DND-41 (cell line): ENCODE measurements around the gene C2CD3.

Experiments used
- EZH2 ChIP-seq: IDR thresholded peaks from 3 replicates; pipeline ENCODE4 v1.6.1; 2012; ENCODE audit warnings: borderline replicate concordance, low read depth, mild to moderate bottlenecking, moderate library complexity, low read length, inconsistent platforms; ENCODE audit not compliant: severe bottlenecking
- TF ChIP-seq, protein P1 (sequence below): IDR thresholded peaks from 2 replicates; pipeline ENCODE4 v1.5.1; 2012; ENCODE audit warnings: borderline replicate concordance, low read length, moderate library complexity, mild to moderate bottlenecking; ENCODE audit not compliant: poor library complexity, severe bottlenecking; ENCODE audit errors: extremely low read depth

DNA sequence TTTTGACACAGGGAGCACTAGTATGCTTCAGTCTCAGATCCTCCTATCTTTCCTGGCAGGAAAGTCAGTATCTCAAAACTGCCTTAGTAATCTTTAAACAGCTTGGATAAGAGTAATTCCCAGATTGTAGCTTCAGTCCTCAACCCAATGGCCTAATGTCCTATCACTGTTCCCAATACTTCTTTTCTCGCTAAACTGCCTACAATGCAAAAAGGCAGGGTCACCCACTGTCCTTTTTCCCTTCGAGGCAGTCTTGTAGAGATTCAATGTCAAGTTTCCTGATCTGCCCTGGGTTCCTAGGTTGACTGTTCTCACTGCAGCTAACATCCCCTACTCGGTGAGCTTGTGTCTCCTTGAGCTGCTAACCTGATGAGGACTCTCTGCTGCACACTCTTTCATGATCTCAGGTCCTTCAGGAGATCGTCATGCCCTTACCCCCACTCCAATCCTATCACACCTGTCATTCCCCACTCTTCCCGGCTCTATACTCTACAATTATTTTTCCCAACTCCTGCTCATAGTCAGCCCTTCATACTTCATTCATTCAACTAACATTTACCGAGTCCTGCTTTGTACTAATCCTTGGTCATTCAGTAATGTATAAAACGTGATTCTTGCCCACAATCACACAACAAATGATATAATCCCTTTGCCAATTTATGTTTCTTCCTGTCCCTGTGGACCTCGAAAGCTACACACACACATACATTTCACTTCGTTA is 904 bp downstream of the C2CD3 start:
- TF ChIP-seq, protein P1, sequence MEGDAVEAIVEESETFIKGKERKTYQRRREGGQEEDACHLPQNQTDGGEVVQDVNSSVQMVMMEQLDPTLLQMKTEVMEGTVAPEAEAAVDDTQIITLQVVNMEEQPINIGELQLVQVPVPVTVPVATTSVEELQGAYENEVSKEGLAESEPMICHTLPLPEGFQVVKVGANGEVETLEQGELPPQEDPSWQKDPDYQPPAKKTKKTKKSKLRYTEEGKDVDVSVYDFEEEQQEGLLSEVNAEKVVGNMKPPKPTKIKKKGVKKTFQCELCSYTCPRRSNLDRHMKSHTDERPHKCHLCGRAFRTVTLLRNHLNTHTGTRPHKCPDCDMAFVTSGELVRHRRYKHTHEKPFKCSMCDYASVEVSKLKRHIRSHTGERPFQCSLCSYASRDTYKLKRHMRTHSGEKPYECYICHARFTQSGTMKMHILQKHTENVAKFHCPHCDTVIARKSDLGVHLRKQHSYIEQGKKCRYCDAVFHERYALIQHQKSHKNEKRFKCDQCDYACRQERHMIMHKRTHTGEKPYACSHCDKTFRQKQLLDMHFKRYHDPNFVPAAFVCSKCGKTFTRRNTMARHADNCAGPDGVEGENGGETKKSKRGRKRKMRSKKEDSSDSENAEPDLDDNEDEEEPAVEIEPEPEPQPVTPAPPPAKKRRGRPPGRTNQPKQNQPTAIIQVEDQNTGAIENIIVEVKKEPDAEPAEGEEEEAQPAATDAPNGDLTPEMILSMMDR = no peak
- TF ChIP-seq EZH2 = no peak
